ENCODE data around the gene LDAF1.

DNA sequence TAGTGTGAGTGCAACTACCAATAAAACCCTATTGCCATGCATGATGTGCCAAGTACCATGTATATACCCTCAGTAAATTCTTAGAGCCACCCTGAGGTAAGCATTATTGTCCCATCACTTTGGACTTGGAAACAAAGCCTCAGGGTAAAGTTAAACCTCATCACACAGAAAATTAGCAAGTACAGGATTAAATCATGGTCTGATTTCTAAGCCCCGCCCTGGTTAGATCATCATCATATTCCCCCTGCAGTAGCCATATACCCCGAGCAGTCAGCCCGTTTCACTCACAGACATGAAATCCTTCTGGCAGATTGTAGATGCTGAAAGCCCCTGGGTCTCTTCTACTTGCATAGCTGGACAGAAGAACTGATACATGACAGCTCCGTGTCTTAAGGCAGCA, 48.1 kb downstream of the LDAF1 start:
- TF ChIP-seq, protein P1, sequence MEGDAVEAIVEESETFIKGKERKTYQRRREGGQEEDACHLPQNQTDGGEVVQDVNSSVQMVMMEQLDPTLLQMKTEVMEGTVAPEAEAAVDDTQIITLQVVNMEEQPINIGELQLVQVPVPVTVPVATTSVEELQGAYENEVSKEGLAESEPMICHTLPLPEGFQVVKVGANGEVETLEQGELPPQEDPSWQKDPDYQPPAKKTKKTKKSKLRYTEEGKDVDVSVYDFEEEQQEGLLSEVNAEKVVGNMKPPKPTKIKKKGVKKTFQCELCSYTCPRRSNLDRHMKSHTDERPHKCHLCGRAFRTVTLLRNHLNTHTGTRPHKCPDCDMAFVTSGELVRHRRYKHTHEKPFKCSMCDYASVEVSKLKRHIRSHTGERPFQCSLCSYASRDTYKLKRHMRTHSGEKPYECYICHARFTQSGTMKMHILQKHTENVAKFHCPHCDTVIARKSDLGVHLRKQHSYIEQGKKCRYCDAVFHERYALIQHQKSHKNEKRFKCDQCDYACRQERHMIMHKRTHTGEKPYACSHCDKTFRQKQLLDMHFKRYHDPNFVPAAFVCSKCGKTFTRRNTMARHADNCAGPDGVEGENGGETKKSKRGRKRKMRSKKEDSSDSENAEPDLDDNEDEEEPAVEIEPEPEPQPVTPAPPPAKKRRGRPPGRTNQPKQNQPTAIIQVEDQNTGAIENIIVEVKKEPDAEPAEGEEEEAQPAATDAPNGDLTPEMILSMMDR (IDR thresholded peaks at IDR 0.05; ENCODE audit: insufficient read depth, low read length) = no peak
- TF ChIP-seq POLR2AphosphoS5 (IDR thresholded peaks at IDR 0.05; ENCODE audit: low read depth) (no peak), GABPA (IDR thresholded peaks at IDR 0.05; ENCODE audit: low read depth) (no peak), REST (IDR thresholded peaks at IDR 0.05; ENCODE audit: insufficient replicate concordance, low read depth) (no peak)
